Caki2 (cell line): ENCODE measurements around the gene SLC30A1. TPM values are rescaled to one million over a fixed set of nuclear protein-coding genes. Genes with fewer than 3 reads are reported as not detected.
"Not testable (repeated sequence)": the region's sequence is repeated elsewhere in the genome, so short reads cannot be mapped to it uniquely, and the experiment has no call there.

Source experiments
- DNase-seq: peaks from one replicate; pipeline ENCODE4 v3.0.0-alpha.2; 2015; ENCODE audit warnings: low read depth
- in situ Hi-C: cut with HindIII; loops from 2 replicates; pipeline ENCODE4 v1.10.0; 2016; ENCODE audit warnings: low sequenced_read_pairs, low pct_unique_long_range_greater_than_20kb, mixed read lengths
- total RNA-seq: library from RNA; depleted of rRNA; stranded (reverse); fragments of >200 nt; shearing (Covaris generic); gene quantifications from 2 replicates; pipeline ENCODE4 v1.2.3, GENCODE V29; 2014; ENCODE audit warnings: low replicate concordance; rRNA removed

Gene SLC30A1
- total RNA-seq = 18.4 and 19.0 TPM in 2 replicates

DNA sequence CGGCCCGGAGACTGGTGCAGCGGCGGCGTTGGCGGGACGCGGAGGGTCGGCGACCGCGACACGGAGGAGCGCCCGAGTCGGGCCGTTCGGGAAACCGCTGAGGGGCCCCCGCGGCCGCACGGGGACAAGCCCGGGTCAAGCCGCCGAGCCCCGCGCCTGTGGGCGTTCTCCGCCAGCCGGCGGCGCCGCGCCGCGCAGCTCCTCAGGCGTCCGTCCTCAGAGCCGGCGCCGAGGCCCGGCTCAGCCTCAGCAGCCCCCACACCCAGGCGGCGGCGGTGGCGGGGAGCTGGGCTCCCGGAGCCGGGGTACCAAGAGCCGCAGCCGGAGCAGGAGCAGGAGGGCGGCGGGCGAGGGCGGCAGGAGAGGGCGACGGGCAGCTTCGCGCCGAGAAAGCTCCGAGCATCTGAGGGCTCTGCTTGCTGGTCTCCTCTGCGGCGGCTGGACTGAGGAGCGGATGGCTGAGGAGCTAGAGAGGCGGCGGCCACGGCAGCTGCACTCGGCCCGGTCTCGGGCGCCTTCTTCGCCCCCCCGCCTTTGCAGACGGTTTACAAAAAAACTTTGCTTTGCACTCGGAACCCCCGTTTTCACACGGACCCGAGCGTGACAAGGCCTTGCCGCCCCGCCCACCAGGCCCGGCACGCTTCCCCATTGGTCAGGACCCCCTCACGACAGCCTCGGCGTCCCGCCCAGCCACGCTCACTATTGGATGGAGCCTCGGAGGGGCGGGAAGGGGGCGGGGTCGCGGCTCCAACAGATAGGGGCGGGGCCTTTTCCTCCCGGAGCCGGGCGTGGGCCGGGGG lies at the start of gene SLC30A1:
Gene SLC30A1 (minus strand): TSS at position 522 of the 800 bp plus-strand sequence. CDS start 549 bp downstream, outside the sequence.
- in situ Hi-C loops = no loop called here

GRCh38 chr1:211628417-211628816 lies 49.5 kb upstream of the SLC30A1 start:
- in situ Hi-C loops = no loop called here
- DNase-seq = no peak

More for the DNA sequence above, at the start of gene SLC30A1:
- peak; percentile 95 for DNase-seq

- in situ Hi-C loops = no loop called here
- DNase-seq = no peak
Measured at GRCh38 chr1:211627259-211627658, 48.3 kb upstream of the SLC30A1 start.

- DNase-seq, in situ Hi-C loops: not testable (repeated sequence)
Measured at GRCh38 chr1:211625866-211626265, 46.9 kb upstream of the SLC30A1 start.

- in situ Hi-C loops = no loop called here
- DNase-seq = no peak
Measured at GRCh38 chr1:211625040-211625439, 46.1 kb upstream of the SLC30A1 start.

- in situ Hi-C loops = no loop called here
Measured at GRCh38 chr1:211623515-211623914, 44.6 kb upstream of the SLC30A1 start.

DNA sequence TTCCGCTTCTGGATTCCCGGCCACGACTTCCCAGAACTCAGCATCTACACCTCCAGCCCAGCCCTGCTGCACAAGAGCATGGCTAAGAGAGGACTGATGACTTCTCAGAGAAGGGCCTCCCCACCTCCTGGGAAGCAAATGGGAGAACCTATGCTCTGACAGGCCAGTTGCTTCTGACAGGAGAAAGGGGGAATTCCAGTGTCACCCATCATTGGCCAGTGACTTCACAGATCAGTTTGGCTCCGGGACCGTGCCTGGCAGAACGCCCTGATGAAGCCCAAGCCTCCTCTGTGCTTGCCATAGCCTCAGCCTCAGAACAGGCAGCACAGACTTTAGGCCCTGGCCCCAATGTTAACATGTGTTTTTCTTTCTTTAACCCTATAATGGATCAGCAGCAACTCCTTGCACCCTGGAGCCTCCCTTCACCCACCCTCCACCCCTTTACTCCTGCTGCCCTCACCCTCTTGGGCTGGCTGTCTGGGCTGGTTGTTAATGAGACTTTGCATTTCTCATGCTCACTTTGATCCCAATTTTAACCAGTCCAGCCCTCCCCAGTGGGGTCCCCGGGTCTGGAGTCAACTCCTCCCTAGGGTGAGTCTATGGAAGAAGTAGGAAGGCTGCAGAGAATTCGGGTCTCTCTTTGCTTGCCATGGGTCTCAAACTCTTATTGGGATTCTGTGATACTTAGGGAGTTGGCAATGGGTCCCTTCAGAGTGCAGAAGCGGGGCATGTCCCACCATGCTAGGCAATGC lies 42.7 kb upstream of the SLC30A1 start:
- peak; percentile 80 for DNase-seq
- in situ Hi-C loops = no loop called here

More at GRCh38 chr1:211623515-211623914, 44.6 kb upstream of the SLC30A1 start:
- DNase-seq = no peak

DNA sequence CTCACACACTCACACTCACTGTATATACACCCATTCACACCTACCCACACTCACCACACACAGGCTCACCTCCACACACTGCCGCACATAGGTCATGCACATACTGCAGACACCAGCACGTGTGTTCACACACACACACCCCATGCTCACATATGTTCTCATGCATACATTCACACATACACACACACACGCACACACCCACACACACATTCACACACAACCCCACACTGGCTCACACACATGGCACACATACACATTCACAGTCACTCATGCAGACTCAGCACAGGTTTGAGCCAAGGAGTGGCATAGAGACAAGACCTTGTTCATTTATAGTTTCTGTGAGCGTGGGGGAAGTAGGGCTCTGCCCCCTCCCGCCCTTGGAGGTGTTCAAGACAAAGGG lies 41.1 kb upstream of the SLC30A1 start:
- in situ Hi-C loops = no loop called here
- no peak for DNase-seq

DNA sequence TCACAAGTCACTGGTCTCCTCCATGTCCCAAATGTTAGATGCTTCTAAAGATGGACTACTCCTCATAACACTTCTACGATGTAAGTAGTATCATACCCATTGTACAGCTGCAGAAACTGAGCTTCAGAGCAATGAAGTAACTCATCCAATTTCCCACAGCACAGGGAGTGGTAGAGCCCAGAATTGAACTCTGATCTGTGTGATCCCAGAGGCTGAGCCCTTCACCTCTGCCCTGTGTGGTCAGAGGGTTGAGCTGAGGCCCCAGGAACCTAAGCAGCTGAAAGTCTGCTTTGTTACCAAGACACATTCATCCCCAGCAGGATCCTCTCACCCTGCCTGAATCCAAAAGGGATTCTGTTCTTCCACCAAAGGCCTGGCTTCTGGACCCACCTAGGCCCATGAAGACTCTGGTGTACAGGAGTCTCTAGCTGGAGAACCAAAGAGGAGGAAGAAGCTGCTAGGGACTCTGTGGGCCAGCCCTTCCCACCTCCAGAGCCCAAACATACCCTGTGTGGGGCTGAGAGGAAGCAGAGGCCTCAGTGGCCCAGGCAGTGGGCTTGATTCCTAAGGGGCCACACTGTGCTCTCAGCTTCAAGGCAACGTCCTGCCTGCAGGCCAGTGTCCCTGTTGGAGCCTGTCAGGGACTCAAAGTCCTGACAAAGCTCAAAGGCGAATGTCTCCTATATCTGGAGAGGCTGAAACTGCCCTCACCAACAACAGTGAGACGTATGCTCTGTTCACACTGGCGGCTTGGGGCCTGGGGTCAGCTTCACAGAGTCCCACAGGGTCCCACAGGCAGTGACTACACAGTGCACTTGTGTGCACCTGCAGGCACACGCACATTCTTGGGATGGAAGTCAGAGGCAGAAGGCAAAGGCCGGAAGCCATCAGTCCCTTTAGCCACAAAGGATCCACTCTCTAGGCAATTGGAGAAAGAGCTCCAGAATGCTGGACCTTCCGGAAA lies 40.4 kb upstream of the SLC30A1 start:
- no peak for DNase-seq
- in situ Hi-C loops = no loop called here

DNA sequence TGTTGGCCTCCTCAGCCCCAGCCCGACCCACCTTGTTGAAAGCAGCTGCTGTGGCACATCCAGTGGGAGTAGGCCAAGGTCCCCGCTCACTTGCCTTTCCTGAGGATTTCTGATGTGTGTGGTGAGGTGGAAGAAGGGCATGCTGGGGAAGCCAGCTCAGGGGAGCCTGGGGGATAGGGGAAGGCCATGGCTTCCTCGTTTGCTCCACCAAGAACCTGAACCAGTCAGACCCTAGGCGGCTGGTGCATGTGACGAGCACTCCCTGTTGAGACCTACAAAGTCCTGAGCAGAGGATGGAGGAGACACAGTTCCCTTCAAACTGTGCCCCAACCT lies 38.0 kb upstream of the SLC30A1 start:
- in situ Hi-C loops = no loop called here
- DNase-seq = no peak

- DNase-seq = no peak
- in situ Hi-C loops = no loop called here
Measured at GRCh38 chr1:211616231-211616964, 37.4 kb upstream of the SLC30A1 start.

DNA sequence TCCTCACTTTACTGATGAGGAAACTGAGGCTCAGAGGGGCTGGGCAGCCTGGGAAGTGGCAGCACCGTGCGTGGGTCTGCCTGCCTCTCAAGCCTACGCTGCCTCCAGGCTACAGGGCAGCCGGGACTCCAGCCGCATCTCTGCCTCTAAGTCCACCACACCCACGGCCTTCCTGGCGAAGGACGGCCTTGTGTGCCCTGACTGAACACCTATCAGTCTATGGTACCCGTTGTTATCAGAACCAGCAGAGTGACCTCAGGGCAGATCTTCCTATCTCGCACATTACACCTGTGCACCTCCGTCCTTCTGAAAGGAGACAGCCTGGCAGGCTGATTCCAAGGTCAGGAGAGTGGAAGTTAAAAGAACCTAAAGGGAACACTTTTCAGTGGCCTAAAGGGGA lies 35.7 kb upstream of the SLC30A1 start:
- DNase-seq = no peak
- in situ Hi-C loops = no loop called here

DNA sequence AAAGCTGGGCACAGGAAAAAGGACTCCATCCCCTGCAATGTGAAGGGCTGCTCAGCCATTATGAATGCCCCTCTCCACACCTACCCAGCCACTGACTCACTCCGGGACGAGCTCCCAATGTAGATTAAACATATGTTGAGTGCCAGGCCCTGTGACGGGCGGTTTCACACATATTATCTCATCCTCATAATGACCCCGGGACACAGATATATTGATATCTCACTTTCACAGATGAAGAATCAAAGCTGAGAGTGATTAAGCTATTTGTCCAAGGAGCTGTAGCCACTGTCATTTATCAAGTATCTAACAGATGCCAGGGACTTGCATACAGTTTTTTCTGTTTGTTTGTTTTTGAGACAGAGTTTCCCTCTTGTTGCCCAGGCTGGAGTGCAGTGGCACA lies 35.0 kb upstream of the SLC30A1 start:
- in situ Hi-C loops = no loop called here

DNA sequence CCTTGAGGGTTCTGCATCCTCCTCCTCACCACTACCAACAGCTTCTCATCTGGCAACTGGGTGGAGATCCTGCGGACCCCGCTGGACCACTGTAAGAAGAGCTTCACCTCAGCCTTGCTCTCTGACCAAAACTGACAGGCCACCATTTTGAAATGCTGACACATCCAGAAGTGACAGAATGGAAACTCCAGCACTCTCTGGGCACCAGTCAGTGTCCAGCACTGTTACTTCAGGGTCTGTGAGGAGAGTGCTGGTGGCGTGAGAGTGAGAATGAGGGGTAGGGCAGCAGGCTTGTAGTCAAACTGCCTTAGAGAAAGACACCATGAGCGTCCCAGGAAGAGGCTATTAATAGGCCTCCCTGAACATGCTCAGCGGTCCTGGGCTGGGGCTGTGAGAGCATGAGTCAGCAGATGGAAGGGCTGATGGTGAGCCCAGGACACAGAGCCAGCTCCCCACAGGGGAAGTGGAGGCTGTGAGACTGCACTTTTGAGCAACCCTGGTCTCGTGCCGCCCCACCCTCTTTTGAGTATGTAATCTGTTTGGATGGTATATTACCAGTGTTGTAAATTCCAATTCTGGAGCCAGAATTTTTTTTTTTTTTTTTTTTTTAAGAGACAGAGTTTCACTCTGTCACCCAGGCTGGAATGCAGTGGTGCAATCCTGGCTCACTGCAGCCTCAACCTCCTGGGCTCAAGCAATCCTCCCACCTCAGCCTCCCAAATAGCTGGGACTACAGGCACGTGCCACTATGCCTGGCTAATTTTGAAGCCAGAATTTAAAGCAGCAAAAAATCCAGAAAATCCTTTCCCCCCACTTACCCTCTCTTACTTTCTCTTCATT lies 34.4 kb upstream of the SLC30A1 start:
- peak; percentile 87 for DNase-seq
- in situ Hi-C loops = no loop called here

More for the DNA sequence above, 35.0 kb upstream of the SLC30A1 start:
- DNase-seq = no peak

- in situ Hi-C loops = no loop called here
- no peak for DNase-seq
Measured at GRCh38 chr1:211612786-211613107, 33.8 kb upstream of the SLC30A1 start.

DNA sequence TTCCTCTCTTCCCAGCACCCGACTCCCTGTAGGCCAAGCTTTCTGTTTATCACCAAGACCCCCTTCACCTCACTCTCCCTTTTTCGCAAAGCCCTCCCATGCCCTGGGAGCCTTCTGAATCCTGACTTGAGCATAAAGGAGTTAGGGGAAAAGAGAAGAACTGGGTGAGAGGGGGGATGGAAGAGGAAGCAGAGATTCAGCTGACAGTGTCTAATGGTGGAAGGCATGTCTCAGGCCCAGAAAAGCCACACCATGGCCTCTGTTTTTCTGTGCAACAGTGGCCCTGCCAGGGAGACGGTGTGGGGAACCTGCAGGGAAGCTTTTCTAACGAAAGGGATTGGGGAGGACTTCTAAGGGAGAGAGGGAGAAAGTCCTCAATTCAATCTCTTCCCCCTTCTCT lies 32.9 kb upstream of the SLC30A1 start:
- no peak for DNase-seq

More for the DNA sequence above, 32.9 kb upstream of the SLC30A1 start:
- in situ Hi-C loops = no loop called here
